ENCODE measurements around the gene INHBB.
"Not testable (repeated sequence)": the region's sequence is repeated elsewhere in the genome, so short reads cannot be mapped to it uniquely, and the experiment has no call there.

INHBB gene

GRCh38 chr2:120381661-120382060 is 35.7 kb downstream of the INHBB start:
- DNase-seq (ENCODE audit: low read depth) = no peak

GRCh38 chr2:120382541-120383144 is 36.7 kb downstream of the INHBB start:
- DNase-seq (ENCODE audit: low read depth) = no peak

- no peak for DNase-seq (ENCODE audit: low read depth)
These were observed 37.3 kb downstream of the INHBB start for GRCh38 chr2:120383191-120383590.

GRCh38 chr2:120383631-120384340 is 37.9 kb downstream of the INHBB start:
- DNase-seq (ENCODE audit: low read depth) = no peak

- no peak for DNase-seq (ENCODE audit: low read depth)
These were observed 38.8 kb downstream of the INHBB start for GRCh38 chr2:120384486-120385354.

GRCh38 chr2:120385355-120386127 is 39.6 kb downstream of the INHBB start:
- no peak for DNase-seq (ENCODE audit: low read depth)

- no peak for DNase-seq (ENCODE audit: low read depth)
These were observed 42.5 kb downstream of the INHBB start for GRCh38 chr2:120388222-120389035.

- DNase-seq (ENCODE audit: low read depth) = no peak
These were observed 43.1 kb downstream of the INHBB start for GRCh38 chr2:120389036-120389391.

GRCh38 chr2:120390381-120391055 is 44.6 kb downstream of the INHBB start:
- DNase-seq (ENCODE audit: low read depth) = no peak

- not testable (repeated sequence) for DNase-seq (ENCODE audit: low read depth)
These were observed 45.4 kb downstream of the INHBB start for GRCh38 chr2:120391382-120391781.

- no peak for DNase-seq (ENCODE audit: low read depth)
These were observed 46.2 kb downstream of the INHBB start for GRCh38 chr2:120391911-120392665.

- DNase-seq (ENCODE audit: low read depth) = no peak
These were observed 47.0 kb downstream of the INHBB start for GRCh38 chr2:120392923-120393322.

GRCh38 chr2:120393456-120393855 is 47.5 kb downstream of the INHBB start:
- DNase-seq (ENCODE audit: low read depth) = no peak

GRCh38 chr2:120394764-120395163 is 48.8 kb downstream of the INHBB start:
- DNase-seq (ENCODE audit: low read depth) = no peak

- DNase-seq (ENCODE audit: low read depth) = no peak
These were observed 49.5 kb downstream of the INHBB start for GRCh38 chr2:120395221-120396012.

GRCh38 chr2:120396013-120396860 is 50.3 kb downstream of the INHBB start:
- DNase-seq (ENCODE audit: low read depth) = no peak

GRCh38 chr2:120396861-120397811 is 51.2 kb downstream of the INHBB start:
- no peak for DNase-seq (ENCODE audit: low read depth)

Data from stimulated activated CD8-positive, alpha-beta memory T cell treated with anti-CD3 and anti-CD28 coated beads, Interleukin-12 subunit alpha, Interleukin-12 subunit beta, amount 100 ng/mL, for 1 hour (primary cell).